Measurements from ENCODE around the gene KCNIP3. TPM values are rescaled to one million over a fixed set of nuclear protein-coding genes. Genes with fewer than 3 reads are reported as not detected.
A peak's percentile ranks its signal among the peaks of the same experiment; 100 is the strongest.
"Not testable (repeated sequence)": the region's sequence is repeated elsewhere in the genome, so short reads cannot be mapped to it uniquely, and the experiment has no call there.

Gene KCNIP3
- total and polyA plus RNA-seq, 10 donors: 0.59 to 5.2 (median 3.0) TPM

DNA sequence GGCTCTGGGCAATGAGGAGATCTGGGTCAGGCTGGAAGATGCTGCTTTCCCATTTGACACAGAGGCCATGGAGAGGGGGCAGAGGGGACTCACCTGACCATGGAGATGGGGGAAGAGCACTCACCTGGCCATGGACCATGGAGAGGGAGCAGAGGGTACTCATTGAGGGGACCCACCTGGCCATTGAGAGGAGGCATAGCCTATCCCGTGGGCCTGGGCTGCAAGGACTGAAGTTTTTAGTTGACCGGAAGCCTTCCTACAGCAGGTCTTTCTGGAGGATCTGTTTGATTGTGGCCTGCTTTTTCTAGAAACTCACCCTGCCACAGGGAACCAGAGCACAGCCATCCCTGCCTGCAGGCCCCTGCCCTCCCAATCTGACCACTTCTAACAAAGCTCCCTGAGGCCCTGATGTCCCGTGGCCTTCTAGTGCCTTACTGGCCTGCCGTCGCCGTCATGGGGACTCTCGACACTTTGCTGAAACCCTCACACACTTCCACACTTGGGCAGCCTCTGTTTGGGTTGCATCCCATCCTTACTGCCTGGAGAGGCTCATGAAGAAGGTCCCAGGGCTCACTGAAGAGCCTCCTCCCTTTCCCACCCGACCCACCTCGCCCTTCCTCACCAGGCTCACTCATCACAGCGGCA, 28.0 kb upstream of the KCNIP3 start:
- Histone ChIP-seq H3K9me3 (no peaks in the 10 kb centered on the region), H3K36me3 (no peaks in the 10 kb centered on the region), H3K4me3 (no peak overlapping the region), H3K27ac (no peak overlapping the region), H3K4me1 (no peaks in the 10 kb centered on the region), H3K27me3 (replicated peaks in 1 of 7) (no peaks in the 10 kb centered on the region)
- 92 to 95% (median 92%) methylated on average over 10 of the region's 10 CpGs for WGBS, 5 donors
- intact Hi-C loops (cut with DNase I; ENCODE audit: low total_unique reads): no loop called here
- TF ChIP-seq, protein P1, sequence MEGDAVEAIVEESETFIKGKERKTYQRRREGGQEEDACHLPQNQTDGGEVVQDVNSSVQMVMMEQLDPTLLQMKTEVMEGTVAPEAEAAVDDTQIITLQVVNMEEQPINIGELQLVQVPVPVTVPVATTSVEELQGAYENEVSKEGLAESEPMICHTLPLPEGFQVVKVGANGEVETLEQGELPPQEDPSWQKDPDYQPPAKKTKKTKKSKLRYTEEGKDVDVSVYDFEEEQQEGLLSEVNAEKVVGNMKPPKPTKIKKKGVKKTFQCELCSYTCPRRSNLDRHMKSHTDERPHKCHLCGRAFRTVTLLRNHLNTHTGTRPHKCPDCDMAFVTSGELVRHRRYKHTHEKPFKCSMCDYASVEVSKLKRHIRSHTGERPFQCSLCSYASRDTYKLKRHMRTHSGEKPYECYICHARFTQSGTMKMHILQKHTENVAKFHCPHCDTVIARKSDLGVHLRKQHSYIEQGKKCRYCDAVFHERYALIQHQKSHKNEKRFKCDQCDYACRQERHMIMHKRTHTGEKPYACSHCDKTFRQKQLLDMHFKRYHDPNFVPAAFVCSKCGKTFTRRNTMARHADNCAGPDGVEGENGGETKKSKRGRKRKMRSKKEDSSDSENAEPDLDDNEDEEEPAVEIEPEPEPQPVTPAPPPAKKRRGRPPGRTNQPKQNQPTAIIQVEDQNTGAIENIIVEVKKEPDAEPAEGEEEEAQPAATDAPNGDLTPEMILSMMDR (IDR thresholded peaks at IDR 0.05 in 8 of 11, conservative IDR thresholded peaks at IDR 0.05 in 3 of 11): no peak
- TF ChIP-seq POLR2A (IDR thresholded peaks at IDR 0.05): no peak
- TF ChIP-seq POLR2AphosphoS5 (IDR thresholded peaks at IDR 0.05): no peak
- DNase-seq: peak; percentile 53

DNA sequence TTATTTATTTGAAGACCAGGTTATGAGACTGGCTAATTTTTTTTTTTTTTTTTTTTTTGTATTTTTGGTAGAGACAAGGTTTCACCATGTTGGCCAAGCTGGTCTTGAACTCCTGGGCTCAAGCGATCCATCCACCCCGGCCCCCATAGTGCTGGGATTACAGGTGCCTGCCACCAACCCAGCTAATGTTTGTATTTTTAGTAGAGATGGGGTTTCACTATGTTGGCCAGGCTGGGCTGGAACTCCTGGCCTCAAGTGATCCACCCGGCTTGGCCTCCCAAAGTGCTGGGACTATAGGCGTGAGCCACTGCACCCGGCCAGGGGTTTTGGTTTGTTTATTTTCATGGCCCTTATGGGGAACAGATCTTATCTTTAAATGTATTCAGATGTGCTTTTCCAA, 27.4 kb upstream of the KCNIP3 start:
- H3K4me1 ChIP-seq; DNase-seq; H3K36me3 ChIP-seq; H3K27me3 ChIP-seq (replicated peaks in 1 of 7); H3K27ac ChIP-seq; intact Hi-C loops (cut with DNase I; ENCODE audit: low total_unique reads); H3K4me3 ChIP-seq; H3K9me3 ChIP-seq: not testable (repeated sequence)
- WGBS, 5 donors: 91 to 96% (median 93%) methylated on average over 5 of the region's 5 CpGs

DNA sequence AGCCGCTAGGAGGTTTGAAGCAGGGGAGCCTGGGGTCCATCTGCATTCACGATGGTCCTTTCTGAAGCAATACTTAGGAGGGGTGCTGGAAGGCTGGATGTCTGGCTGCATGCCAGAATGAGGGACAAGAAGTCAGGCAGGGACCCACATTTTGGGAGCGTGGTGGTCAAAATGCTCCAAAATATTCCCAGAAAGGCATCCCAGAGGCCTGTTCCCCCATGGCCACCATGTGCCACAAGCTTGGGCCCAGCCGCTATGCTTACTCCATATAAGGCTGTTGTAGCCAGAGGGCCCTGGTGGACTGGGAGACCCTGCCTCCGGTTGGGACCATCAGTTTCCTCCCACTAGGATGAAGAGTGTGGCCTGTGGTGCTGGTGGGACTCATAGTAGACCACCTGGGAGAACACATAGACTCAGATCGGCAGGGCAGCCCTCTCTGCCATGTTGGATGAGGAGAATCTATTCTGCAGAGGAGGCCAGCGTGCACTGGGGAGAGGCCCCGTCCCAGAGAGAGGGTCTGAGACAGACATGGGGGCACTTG, 26.5 kb upstream of the KCNIP3 start:
- intact Hi-C loops (cut with DNase I; ENCODE audit: low total_unique reads): no loop called here
- peak; percentile 64 for DNase-seq
- 79 to 94% (median 91%) methylated on average over 7 to 8 of the region's 8 CpGs for WGBS, 5 donors
- no peak for TF ChIP-seq POLR2AphosphoS5 (IDR thresholded peaks at IDR 0.05)
- TF ChIP-seq, protein P1 (IDR thresholded peaks at IDR 0.05 in 8 of 11, conservative IDR thresholded peaks at IDR 0.05 in 3 of 11): no peak
- TF ChIP-seq POLR2A (IDR thresholded peaks at IDR 0.05): no peak
- H3K27me3 ChIP-seq (replicated peaks in 1 of 7): no peaks in the 10 kb centered on the region
- no peak overlapping the region for H3K27ac ChIP-seq
- no peaks in the 10 kb centered on the region for H3K9me3 ChIP-seq
- H3K4me1 ChIP-seq: no peaks in the 10 kb centered on the region
- no peak overlapping the region for H3K4me3 ChIP-seq
- no peaks in the 10 kb centered on the region for H3K36me3 ChIP-seq

DNA sequence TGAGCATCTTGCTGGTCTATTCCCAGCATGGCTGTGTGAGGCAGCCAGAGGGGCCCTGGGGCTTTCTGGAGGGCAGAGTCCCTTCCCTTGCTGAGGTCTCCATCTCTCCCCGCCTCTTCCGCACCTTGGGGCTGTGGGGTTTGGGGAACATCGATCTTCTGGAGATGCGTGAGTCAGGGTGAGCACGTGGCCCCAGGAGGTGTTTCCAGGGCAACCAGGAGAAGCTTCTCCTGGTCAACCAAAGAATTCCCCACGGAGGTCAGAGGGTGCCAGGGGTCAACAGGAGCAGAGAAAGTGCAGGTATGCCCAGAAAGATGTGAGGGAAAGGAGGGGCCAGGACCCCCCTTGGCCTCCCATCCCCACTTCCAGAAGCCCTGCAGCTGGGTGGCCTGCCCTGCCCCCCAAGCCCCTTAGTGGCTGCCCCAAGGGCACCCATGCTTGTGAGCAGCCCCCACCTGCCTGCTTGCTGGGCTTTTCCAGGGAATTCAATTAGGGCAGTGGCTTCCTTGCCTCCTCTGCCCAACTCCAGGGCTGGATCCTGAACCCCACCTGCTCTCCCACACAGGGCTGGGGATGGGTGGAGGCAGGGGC, 25.7 kb upstream of the KCNIP3 start:
- 65 to 87% (median 79%) methylated on average over 6 of the region's 6 CpGs for WGBS, 5 donors
- DNase-seq: peak; percentile 49

More for the DNA sequence above, 25.7 kb upstream of the KCNIP3 start:
- Histone ChIP-seq H3K9me3 (no peaks in the 10 kb centered on the region), H3K36me3 (no peaks in the 10 kb centered on the region), H3K27me3 (replicated peaks in 1 of 7) (no peaks in the 10 kb centered on the region), H3K27ac (no peak overlapping the region), H3K4me3 (no peak overlapping the region), H3K4me1 (no peaks in the 10 kb centered on the region)
- TF ChIP-seq, protein P1 (IDR thresholded peaks at IDR 0.05 in 8 of 11, conservative IDR thresholded peaks at IDR 0.05 in 3 of 11): no peak
- TF ChIP-seq POLR2A (IDR thresholded peaks at IDR 0.05) (no peak), POLR2AphosphoS5 (IDR thresholded peaks at IDR 0.05) (no peak)
- intact Hi-C loops (cut with DNase I; ENCODE audit: low total_unique reads): no loop called here
